Smooth muscle cell of the brain vasculature (primary cell): ENCODE results near the gene MRTFB.
"Not testable (repeated sequence)": the region's sequence is repeated elsewhere in the genome, so short reads cannot be mapped to it uniquely, and the experiment has no call there.

ENCODE experiments used
- DNase-seq: peaks from one replicate; pipeline ENCODE4 v3.0.0-alpha.2; 2012; ENCODE audit warnings: low read depth, low spot score

The MRTFB gene

GRCh38 chr16:14070877-14071575 lies at the start of gene MRTFB:
TSS of gene MRTFB (plus strand) at chr16:14071319. CDS start at chr16:14140607, 69,288 bp downstream.
- no peak for DNase-seq

GRCh38 chr16:14023526-14023925 lies 47.6 kb upstream of the MRTFB start:
- DNase-seq: not testable (repeated sequence)

GRCh38 chr16:14024283-14024682 lies 46.8 kb upstream of the MRTFB start:
- DNase-seq: no peak

DNA sequence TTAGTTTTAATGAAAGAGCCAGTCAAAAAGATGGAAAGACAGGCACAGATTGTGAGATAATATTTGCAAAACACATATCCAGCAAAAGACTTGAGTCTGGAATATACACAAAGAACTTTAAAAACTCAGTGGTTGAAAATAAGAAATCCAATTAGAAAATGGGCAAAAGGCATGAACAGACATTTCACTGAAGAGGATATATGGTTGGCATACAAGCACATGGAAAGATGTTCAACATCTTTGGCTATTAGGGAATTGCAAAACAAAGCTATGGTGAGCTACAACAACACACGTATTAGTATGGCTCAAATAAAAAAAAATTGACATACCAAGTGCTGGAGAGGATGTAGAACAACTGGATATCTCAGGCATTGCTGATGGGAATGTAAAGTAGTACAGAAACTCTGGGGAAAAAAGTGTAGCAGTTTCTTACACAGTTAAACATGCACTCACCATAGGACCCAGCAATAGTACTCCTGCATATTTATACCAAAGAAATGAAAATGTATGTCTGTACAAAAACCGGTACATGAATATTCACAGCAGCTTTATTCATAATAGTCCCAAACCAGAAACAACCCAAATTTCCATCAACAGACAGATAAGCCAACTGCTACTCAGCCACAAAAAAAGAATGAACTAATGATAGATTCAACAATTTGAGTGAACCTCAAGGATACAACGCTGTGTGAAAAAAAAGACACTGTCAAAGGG lies 44.4 kb upstream of the MRTFB start:
- DNase-seq: no peak

- DNase-seq: no peak
Observed at GRCh38 chr16:14028202-14028601, 42.9 kb upstream of the MRTFB start.

GRCh38 chr16:14029658-14030057 lies 41.5 kb upstream of the MRTFB start:
- no peak for DNase-seq

- DNase-seq: no peak
Observed at GRCh38 chr16:14035092-14035491, 36.0 kb upstream of the MRTFB start.

DNA sequence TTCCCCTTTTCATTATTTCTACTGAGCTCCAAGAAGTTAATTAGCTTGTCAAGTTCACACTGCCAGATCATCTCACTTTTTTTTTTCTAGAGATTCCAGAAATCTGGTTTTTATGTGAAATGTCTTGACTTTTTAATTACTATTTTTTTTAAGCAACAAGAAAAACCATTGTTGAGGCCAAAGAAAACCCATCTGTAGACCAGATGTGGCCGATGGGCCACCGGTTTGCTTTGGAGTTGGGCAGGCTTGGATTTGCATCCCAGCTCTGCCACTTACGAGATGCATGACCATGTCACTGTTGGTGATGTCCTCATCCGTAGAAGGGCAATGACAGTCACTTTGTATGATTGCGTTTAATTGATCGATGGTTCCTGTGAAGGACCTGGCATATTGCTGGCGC lies 34.2 kb upstream of the MRTFB start:
- DNase-seq: no peak

DNA sequence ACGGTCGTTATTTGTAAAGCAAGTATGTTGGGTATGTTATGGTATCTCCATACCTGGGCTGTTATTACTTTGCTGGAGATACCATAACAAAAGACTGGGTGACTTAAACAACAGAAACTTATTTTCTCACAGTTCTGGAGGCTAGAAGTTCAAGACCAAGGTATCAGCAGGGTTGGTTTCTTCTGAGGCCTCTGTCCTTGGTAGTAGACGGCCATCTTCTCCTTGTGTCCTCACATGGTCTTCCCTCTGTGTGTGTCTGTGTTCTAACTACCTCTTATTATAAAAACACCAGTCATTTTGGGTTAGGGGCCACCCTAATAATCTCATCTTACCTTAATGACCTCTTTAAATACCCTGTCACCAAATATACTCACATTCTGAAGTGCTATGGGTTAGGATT lies 33.2 kb upstream of the MRTFB start:
- DNase-seq: no peak

DNA sequence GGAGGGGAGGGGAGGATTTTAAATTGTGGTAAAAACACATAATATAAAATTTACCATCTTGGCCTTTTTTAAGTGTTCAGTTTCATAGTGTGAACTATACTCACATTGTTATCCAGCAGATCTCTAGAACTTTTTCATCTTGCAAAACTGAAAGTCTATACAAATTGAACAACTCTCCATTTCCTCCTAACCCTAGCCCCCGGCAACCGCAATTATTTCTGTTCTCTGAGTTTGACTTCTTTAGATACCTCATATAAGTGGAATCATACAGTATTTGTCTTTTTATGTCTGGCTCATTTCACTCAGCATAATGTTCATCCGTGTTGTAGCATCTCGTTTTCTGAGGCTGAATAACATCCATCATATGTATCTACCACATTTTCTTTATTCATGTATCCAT lies 30.0 kb upstream of the MRTFB start:
- no peak for DNase-seq

DNA sequence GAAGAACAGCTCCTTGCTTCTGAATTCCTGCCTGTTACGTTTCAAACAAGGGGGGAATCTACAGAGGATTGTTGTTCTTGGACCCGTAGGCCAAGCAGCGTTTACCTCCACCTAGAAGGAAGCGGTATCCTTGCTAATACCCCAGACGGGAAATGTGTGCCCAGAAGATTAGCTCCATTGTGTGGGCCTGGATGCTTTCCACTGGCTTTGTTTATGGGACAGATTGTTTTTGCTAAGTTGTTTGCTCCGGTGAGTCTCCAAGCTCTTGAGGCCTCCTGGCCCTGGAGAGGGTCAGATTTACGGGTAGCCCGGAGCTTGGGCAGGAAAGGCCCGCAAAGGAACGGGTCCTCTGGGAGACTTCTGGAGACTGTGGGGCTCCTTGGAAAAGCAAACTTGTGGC lies 28.4 kb upstream of the MRTFB start:
- no peak for DNase-seq

GRCh38 chr16:14043278-14043677 lies 27.8 kb upstream of the MRTFB start:
- DNase-seq: no peak

- DNase-seq: no peak
Observed at GRCh38 chr16:14043793-14044192, 27.3 kb upstream of the MRTFB start.

- not testable (repeated sequence) for DNase-seq
Observed at GRCh38 chr16:14047121-14047859, 23.8 kb upstream of the MRTFB start.

GRCh38 chr16:14050291-14051027 lies 20.7 kb upstream of the MRTFB start:
- DNase-seq: no peak

- DNase-seq: no peak
Observed at GRCh38 chr16:14051103-14051729, 19.9 kb upstream of the MRTFB start.

GRCh38 chr16:14056970-14057369 lies 14.1 kb upstream of the MRTFB start:
- DNase-seq: no peak

DNA sequence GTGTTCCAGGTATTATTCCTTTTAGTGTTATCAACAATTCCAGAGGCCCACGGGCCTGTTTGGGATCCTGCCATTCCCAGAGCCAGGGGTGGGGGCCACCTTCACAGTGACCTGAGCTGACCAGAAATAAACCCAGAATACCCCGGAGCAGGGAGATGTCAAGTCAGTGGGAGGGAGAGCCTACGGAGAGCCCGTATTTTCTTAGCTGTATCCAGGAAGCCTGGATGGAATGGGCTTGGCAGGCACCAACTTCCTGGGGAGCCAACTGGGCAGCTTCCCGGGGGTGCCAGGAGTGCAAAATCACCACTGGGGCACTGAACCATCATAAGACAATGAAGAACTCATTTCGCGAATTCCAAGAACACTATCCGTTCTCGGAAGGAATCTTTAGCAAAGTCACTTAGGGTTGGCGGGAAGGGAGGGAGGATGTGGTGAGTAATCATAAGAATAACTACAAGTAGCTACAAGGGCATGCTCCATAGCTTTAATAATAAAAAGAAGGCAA lies 13.2 kb upstream of the MRTFB start:
- DNase-seq: no peak

DNA sequence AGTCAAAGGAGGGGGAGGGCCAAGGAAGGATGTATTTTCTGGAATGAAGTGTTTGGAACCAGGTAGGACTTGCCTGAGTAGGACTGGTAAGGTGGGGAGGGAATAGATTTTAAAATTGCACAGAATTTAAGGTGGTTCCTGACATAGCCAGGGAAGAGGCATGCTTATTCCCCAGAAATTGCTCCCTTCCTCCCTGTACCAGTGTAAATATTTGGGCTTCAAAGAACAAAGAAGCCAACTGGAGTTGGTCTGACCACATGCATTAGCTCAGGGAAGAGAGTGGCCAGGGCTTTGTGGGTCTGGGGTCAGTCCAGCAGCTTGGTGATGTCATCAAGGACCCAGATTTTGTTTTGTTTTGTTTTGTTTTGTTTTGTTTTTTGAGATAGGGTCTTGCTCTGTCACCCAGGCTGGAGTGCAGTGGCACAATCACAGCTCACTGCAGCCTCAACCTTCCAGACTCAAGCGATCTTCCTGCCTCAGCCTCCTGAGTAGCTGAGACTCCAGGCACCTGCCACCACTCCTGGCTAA lies 9.3 kb upstream of the MRTFB start:
- no peak for DNase-seq

DNA sequence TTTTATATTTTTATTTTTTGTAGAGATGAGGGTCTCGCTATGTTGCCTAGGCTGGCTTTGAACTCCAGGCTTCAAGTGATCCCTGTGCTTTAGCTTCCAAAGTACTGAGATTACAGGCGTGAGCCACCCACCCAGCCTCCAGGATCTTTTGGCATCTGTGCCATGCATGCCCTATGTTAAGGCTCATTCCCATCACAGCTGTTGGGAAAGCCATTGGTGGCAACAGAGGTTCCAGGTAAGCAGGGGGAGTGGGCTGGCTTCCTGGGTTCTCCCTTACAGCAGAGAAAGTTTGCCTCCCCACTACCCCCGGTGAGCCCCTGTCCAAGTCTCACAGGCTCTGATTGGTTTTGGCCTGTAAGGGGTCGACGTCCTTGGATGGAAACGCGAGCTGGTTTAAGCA lies 8.9 kb upstream of the MRTFB start:
- DNase-seq: no peak
